Thyroid gland (tissue), 4 donors: ENCODE results near the gene TRAP1. TPM values are rescaled to one million over a fixed set of nuclear protein-coding genes. Genes with fewer than 3 reads are reported as not detected.

Experiments used
- DNase-seq, 2 donors: peaks; one replicate each; pipeline ENCODE4 v3.0.0-alpha.2; 2019
- H3K27ac ChIP-seq, 3 donors: fragments of 200-600 bp; sonication (generic); 1 replicate in 2 of 3; 2 replicates in 1 of 3; pipeline ENCODE4 v1.5.1; 2016 to 2019; ENCODE audit warnings: mild to moderate bottlenecking in 1 of 3, moderate library complexity in 1 of 3
- H3K27me3 ChIP-seq: fragments of 200-600 bp; sonication (generic); one replicate; pipeline ENCODE4 v1.5.1; 2019
- H3K36me3 ChIP-seq, 2 donors: fragments of 200-600 bp; sonication (generic); one replicate each; pipeline ENCODE4 v1.5.1; 2016 to 2019
- H3K4me1 ChIP-seq, 2 donors: fragments of 200-600 bp; sonication (generic); one replicate each; pipeline ENCODE4 v1.5.1; 2017 to 2019
- H3K4me3 ChIP-seq, 3 donors: fragments of 200-600 bp; sonication (generic); replicated peaks in 1 of 3; 1 replicate in 2 of 3; 2 replicates in 1 of 3; pipeline ENCODE4 v1.5.1; 2016; ENCODE audit warnings: mild to moderate bottlenecking in 1 of 3
- H3K9me3 ChIP-seq: fragments of 200-600 bp; sonication (generic); one replicate; pipeline ENCODE4 v1.5.1; 2017
- POLR2A ChIP-seq, 2 donors: fragments of 450-650 bp; IDR thresholded peaks; one replicate each; pipeline ENCODE4 v1.6.1; 2017; ENCODE audit warnings: antibody characterized with exemption in 2 of 2, mild to moderate bottlenecking in 2 of 2, moderate library complexity in 1 of 2
- WGBS, 2 donors: methylation state at CpG; one replicate each; pipeline ENCODE4 v1.1.5; 2017; 5-methylcytosine and 5-hydroxymethylcytosine counted together
- intact Hi-C: fragments of 100-400 bp; cut with DNase I; formaldehyde crosslinking; loops from one replicate; pipeline ENCODE4 v1.15.1; 2023
- total RNA-seq, 4 donors: library from RNA; depleted of rRNA; stranded (reverse); fragments of >200 nt; gene quantifications; one replicate each; pipeline ENCODE4 v1.2.3, GENCODE V29; 2016
- TF ChIP-seq, protein P1 (sequence below), 6 experiments: fragments of 200-600 bp in 3 of 6; fragments of 450-650 bp in 3 of 6; sonication (generic) in 3 of 6; IDR thresholded peaks; one replicate each; pipeline ENCODE4 v1.5.1; 2016 to 2019; ENCODE audit warnings: antibody characterized with exemption in 6 of 6, mild to moderate bottlenecking in 2 of 6, inconsistent platforms in 1 of 6, moderate library complexity in 1 of 6

Gene TRAP1
- total RNA-seq, 4 donors from 2014 or later = 37.3 to 58.3 (median 53.9) TPM

DNA sequence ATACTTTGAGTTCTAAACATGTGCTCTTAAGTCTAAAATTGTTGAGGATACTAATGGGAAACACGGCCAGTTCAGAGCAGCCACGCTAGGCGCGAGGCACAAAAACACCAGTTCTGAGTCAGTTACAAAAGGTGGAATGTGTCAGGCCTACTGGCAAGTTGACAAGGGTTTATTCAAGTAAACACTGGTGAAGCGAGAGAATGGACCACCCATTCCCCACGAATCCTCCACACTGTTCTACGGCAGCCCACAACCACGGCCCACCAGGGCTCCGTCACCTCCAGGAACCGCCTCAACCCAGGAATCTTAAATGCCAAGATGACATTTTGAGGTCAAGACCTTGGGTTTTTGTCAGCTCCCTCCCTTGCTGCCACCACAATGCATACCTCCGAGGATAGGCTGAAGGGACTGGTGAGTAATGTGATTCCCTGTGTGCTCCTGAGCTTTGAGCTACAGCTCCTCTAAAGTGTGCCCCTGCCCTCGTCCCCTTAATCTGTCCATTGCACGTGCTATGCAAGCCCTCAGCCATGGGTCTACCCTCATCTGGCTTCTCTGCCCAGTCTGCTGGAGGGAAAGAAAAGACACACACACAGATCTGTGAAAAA lies 28.5 kb upstream of the TRAP1 start:
- H3K9me3 ChIP-seq = no peaks in the 10 kb centered on the region
- H3K36me3 ChIP-seq = peaks cover 59 to 62% of the 10 kb centered on the region in 2 donors
- no peak overlapping the region for H3K4me3 ChIP-seq
- intact Hi-C loops = no loop called here
- H3K4me1 ChIP-seq = no peaks in the 10 kb centered on the region
- no peak overlapping the region for H3K27ac ChIP-seq
- 89 to 91% methylated on average over 13 of the region's 13 CpGs for WGBS, 2 donors
- no peak for DNase-seq
- no peaks in the 10 kb centered on the region for H3K27me3 ChIP-seq
- TF ChIP-seq POLR2A (IDR thresholded peaks at IDR 0.05) = no peak

GRCh38 chr16:3744018-3744417 lies 26.7 kb upstream of the TRAP1 start:
- intact Hi-C loops = no loop called here
- TF ChIP-seq POLR2A (IDR thresholded peaks at IDR 0.05) = no peak
- TF ChIP-seq, protein P1, sequence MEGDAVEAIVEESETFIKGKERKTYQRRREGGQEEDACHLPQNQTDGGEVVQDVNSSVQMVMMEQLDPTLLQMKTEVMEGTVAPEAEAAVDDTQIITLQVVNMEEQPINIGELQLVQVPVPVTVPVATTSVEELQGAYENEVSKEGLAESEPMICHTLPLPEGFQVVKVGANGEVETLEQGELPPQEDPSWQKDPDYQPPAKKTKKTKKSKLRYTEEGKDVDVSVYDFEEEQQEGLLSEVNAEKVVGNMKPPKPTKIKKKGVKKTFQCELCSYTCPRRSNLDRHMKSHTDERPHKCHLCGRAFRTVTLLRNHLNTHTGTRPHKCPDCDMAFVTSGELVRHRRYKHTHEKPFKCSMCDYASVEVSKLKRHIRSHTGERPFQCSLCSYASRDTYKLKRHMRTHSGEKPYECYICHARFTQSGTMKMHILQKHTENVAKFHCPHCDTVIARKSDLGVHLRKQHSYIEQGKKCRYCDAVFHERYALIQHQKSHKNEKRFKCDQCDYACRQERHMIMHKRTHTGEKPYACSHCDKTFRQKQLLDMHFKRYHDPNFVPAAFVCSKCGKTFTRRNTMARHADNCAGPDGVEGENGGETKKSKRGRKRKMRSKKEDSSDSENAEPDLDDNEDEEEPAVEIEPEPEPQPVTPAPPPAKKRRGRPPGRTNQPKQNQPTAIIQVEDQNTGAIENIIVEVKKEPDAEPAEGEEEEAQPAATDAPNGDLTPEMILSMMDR (IDR thresholded peaks at IDR 0.05) = no peak
- H3K4me1 ChIP-seq = no peaks in the 10 kb centered on the region
- DNase-seq = no peak
- WGBS, 2 donors = 95 to 98% methylated on average over 4 to 7 of the region's 7 CpGs
- H3K4me3 ChIP-seq = no peak overlapping the region
- no peaks in the 10 kb centered on the region for H3K9me3 ChIP-seq
- peaks cover 72 to 79% of the 10 kb centered on the region in 2 donors for H3K36me3 ChIP-seq
- no peak overlapping the region for H3K27ac ChIP-seq
- H3K27me3 ChIP-seq = no peaks in the 10 kb centered on the region

- Histone ChIP-seq H3K27ac (no peak overlapping the region), H3K9me3 (no peaks in the 10 kb centered on the region), H3K4me1 (no peaks in the 10 kb centered on the region), H3K4me3 (no peak overlapping the region), H3K36me3 (peaks cover 79 to 92% of the 10 kb centered on the region in 2 donors), H3K27me3 (no peaks in the 10 kb centered on the region)
- no peak for DNase-seq
- intact Hi-C loops = no loop called here
- 94 to 96% methylated on average over 16 of the region's 16 CpGs for WGBS, 2 donors
- no peak for TF ChIP-seq POLR2A (IDR thresholded peaks at IDR 0.05)
- TF ChIP-seq, protein P1 (IDR thresholded peaks at IDR 0.05) = no peak
Measured at GRCh38 chr16:3740934-3741333, 23.6 kb upstream of the TRAP1 start.

DNA sequence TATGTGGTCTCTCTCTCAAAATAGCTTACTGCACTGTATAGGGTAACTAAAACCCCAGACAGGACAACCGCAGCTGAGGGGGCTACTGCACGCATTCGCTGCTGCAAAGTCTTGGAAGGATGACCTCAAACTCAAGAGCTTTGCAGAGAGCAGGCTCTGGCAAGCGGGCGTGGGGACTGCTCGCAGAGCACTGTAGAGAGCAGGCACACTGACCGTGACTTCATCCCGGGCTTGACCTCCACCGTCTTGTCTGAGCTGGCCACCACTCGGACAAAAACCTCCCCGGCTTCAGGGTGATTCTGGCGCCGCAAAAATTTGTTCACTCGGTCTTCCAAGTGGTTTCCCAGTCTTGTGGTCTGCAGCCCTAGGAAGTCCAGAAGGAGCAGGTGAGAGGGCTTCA lies 22.9 kb upstream of the TRAP1 start:
- H3K4me1 ChIP-seq = no peaks in the 10 kb centered on the region
- DNase-seq = no peak
- no peaks in the 10 kb centered on the region for H3K9me3 ChIP-seq
- no peaks in the 10 kb centered on the region for H3K27me3 ChIP-seq
- H3K27ac ChIP-seq = no peak overlapping the region
- 84 to 85% methylated on average over 14 of the region's 14 CpGs for WGBS, 2 donors
- H3K36me3 ChIP-seq = peaks cover 81 to 93% of the 10 kb centered on the region in 2 donors
- TF ChIP-seq, protein P1 (IDR thresholded peaks at IDR 0.05) = no peak
- no peak for TF ChIP-seq POLR2A (IDR thresholded peaks at IDR 0.05)
- intact Hi-C loops = no loop called here
- no peak overlapping the region for H3K4me3 ChIP-seq

- intact Hi-C loops = no loop called here
- peaks cover 81 to 93% of the 10 kb centered on the region in 2 donors for H3K36me3 ChIP-seq
- H3K27me3 ChIP-seq = no peaks in the 10 kb centered on the region
- DNase-seq = no peak
- H3K27ac ChIP-seq = no peak overlapping the region
- H3K4me1 ChIP-seq = no peaks in the 10 kb centered on the region
- TF ChIP-seq, protein P1 (IDR thresholded peaks at IDR 0.05) = no peak
- TF ChIP-seq POLR2A (IDR thresholded peaks at IDR 0.05) = no peak
- WGBS, 2 donors = 76 to 77% methylated on average over 7 to 9 of the region's 9 CpGs
- no peak overlapping the region for H3K4me3 ChIP-seq
- no peaks in the 10 kb centered on the region for H3K9me3 ChIP-seq
Measured at GRCh38 chr16:3739636-3740035, 22.3 kb upstream of the TRAP1 start.
